ENCODE measurements around the gene ARHGEF17. TPM values are rescaled to one million over a fixed set of nuclear protein-coding genes. Genes with fewer than 3 reads are reported as not detected.

The ARHGEF17 gene
- total and polyA plus RNA-seq, 2 of the 8 experiments (the other 6 are each of a cell fraction or from before 2014, with no cell fraction given) = 11.3 to 14.6 TPM

DNA sequence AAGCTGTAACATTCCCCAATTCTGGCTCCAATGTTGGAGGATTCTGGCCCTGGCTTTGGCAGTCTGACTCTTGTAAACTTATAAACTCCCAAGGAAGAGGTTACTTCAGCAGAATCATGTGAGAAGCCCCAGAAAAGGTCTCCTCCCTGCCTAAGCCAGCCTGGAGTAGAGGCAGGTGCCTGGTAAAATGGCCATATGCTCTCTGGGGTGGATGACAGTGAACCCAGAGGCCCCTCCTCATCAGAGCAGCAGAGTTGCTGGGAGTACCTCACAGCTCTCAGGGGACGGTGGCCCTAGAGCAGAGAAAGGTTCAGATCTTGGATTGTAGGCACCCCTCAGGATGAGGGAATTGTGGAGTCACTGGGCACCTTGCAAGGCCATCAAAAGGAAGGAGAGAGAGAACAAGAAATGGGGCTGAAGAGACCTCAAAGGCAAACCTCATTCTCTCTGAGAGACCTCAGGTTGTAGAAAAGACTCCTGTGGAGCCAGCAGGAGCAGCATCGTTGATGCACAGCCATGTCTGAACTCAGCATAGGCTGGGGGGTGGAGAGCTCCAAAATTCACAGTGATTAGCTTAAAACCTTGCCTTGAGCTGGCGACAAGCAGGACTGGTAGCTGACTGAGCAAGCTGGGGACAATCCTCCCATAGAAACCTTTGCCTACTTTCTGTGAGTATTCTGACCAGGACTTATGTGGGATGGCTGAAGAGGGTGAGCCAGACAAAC lies 40.8 kb upstream of the ARHGEF17 start:
- H2BK20ac ChIP-seq (ENCODE audit: low read length) = no peak overlapping the region
- peaks cover 0 to 15% (median 11%) of the 10 kb centered on the region in 4 experiments; a peak in 6 of 7 replicates for H3K4me1 ChIP-seq (replicated peaks in 1 of 4; ENCODE audit: control insufficient read depth in 3 of 4, insufficient read depth in 4 of 4, low read length in 3 of 4)
- no peak overlapping the region for H3K27ac ChIP-seq (ENCODE audit: low read depth, low read length)
- H3K18ac ChIP-seq (ENCODE audit: extremely low read depth, low read length) = no peak overlapping the region
- H2BK5ac ChIP-seq (ENCODE audit: low read depth, low read length) = no peak overlapping the region
- H3K23ac ChIP-seq (ENCODE audit: insufficient read length) = no peak overlapping the region
- no peaks in the 10 kb centered on the region for H3K79me2 ChIP-seq (ENCODE audit: control insufficient read depth in 1 of 2, insufficient read depth in 2 of 2, low read length in 2 of 2)
- no peak overlapping the region for H4K5ac ChIP-seq (ENCODE audit: insufficient read length, low read depth, low read length)
- peaks cover 0 to 13% (median 12%) of the 10 kb centered on the region in 4 experiments; a peak in 5 of 7 replicates for H3K27me3 ChIP-seq (replicated peaks in 1 of 4; ENCODE audit: control insufficient read depth in 3 of 4, extremely low read depth in 1 of 4, insufficient read depth in 3 of 4, low read length in 3 of 4)
- H2BK15ac ChIP-seq (ENCODE audit: low read length) = no peak overlapping the region
- H2AFZ ChIP-seq (ENCODE audit: low read length) = no peak overlapping the region
- DNase-seq (ENCODE audit: low read depth in 1 of 2, low spot score in 2 of 2) (no peak), FAIRE-seq (no peak)
- no peak overlapping the region for H3K14ac ChIP-seq (ENCODE audit: insufficient read length)
- no peak overlapping the region for H2BK12ac ChIP-seq (ENCODE audit: low read depth, low read length)
- POLR2A ChIA-PET (ENCODE audit: partially characterized antibody) = interaction anchor here (0.6 kb wide), 1 partner anchor 387 kb away, joined by 3 read pairs; no protein-coding TSS in a partner anchor
- no peak overlapping the region for H3K4me3 ChIP-seq (ENCODE audit: extremely low read depth in 1 of 4, insufficient read depth in 2 of 4, low read depth in 3 of 4, low read length in 4 of 4)
- H3K4ac ChIP-seq (replicated peaks; ENCODE audit: insufficient read length, low read depth, low read length) = no peak overlapping the region
- CTCF ChIA-PET (ENCODE audit: partially characterized antibody) = interaction anchor here (0.7 to 16.5 kb wide), 15 partner anchors 8 to 358 kb away, joined by 3 to 173 read pairs (median 4); no protein-coding TSS in a partner anchor
- H3K9ac ChIP-seq (replicated peaks in 1 of 4; ENCODE audit: extremely low read depth in 1 of 4, low read depth in 3 of 4, low read length in 3 of 4) = no peak overlapping the region
- no peaks in the 10 kb centered on the region for H3K9me3 ChIP-seq (ENCODE audit: insufficient read depth in 2 of 2, low read depth in 1 of 2, low read length in 1 of 2)
- H2BK120ac ChIP-seq (replicated peaks; ENCODE audit: low read depth, low read length) = no peak overlapping the region
- H3K23me2 ChIP-seq (ENCODE audit: low read depth, low read length) = no peaks in the 10 kb centered on the region; the same call in 1 of the 2 replicates
- no peak overlapping the region for H2AK5ac ChIP-seq (ENCODE audit: low read depth, low read length)
- H4K8ac ChIP-seq (ENCODE audit: extremely low read depth, insufficient read depth, low read length) = no peak overlapping the region
- H3K79me1 ChIP-seq (ENCODE audit: low read depth, low read length) = 0 out of 2 replicates have a peak, but pooled peaks cover 3% of the 10 kb centered on the region
- 80% methylated on average over 3 of the region's 3 CpGs; no CpG with 5 or more reads in 1 of the 2 experiments for WGBS, 2 experiments (ENCODE audit: extremely low coverage in 1 of 2, insufficient coverage in 1 of 2, insufficient read length in 1 of 2, insufficient replicate concordance in 2 of 2, low coverage in 1 of 2, low lambda C conversion rate in 2 of 2, missing lambda C conversion rate in 1 of 2)
- TF ChIP-seq RBBP5 (IDR thresholded peaks at IDR 0.05; ENCODE audit: borderline replicate concordance, low read depth, low read length) = no peak
- TF ChIP-seq CHD2 (IDR thresholded peaks at IDR 0.05; ENCODE audit: low read length) = no peak
- no peak for TF ChIP-seq HDAC6 (IDR thresholded peaks at IDR 0.05; ENCODE audit: low read depth, low read length)
- TF ChIP-seq FOSL1 (IDR thresholded peaks at IDR 0.05; ENCODE audit: insufficient read depth, low read depth, low read length) = no peak
- H3K56ac ChIP-seq (replicated peaks; ENCODE audit: insufficient read length, low read depth, low read length) = no peak overlapping the region
- no peaks in the 10 kb centered on the region for H3K36me3 ChIP-seq (ENCODE audit: control insufficient read depth in 2 of 4, insufficient read depth in 4 of 4, low read length in 3 of 4)
- no peak overlapping the region for H3K4me2 ChIP-seq (ENCODE audit: insufficient read depth in 1 of 2, low read depth in 2 of 2, low read length in 2 of 2)
- peaks cover 0 to 1% of the 10 kb centered on the region in 2 experiments for H4K20me1 ChIP-seq (replicated peaks in 1 of 2; ENCODE audit: control insufficient read depth in 1 of 2, insufficient read depth in 2 of 2, low read length in 2 of 2)
- no peak overlapping the region for H4K91ac ChIP-seq (replicated peaks; ENCODE audit: insufficient read length, low read length)

Measured in H1 (cell line).